CD4-positive, alpha-beta memory T cell (primary cell): ENCODE measurements around the gene MAK. TPM values are rescaled to one million over a fixed set of nuclear protein-coding genes. Genes with fewer than 3 reads are reported as not detected.
A peak's percentile ranks its signal among the peaks of the same experiment; 100 is the strongest.
"Not testable (repeated sequence)": the region's sequence is repeated elsewhere in the genome, so short reads cannot be mapped to it uniquely, and the experiment has no call there.

ENCODE experiments used
- CTCF ChIA-PET: fragments of 350-600 bp; sonication (Branson Sonifier 250); formaldehyde crosslinking; loops from one replicate; lab custom pipeline; 2021; ENCODE audit warnings: inconsistent platforms; ENCODE audit not compliant: partially characterized antibody; lab: Charles Lee
- POLR2A ChIA-PET: fragments of 350-600 bp; sonication (Branson Sonifier 250); formaldehyde crosslinking; loops from one replicate; lab custom pipeline; 2021; ENCODE audit not compliant: partially characterized antibody; lab: Charles Lee
- DNase-seq, 5 donors: peaks; one replicate each; pipeline versions ENCODE4 v3.0.0 to v3.0.0-alpha.2; 2020 to 2022; ENCODE audit warnings: mixed read lengths in 1 of 5
- H3K27ac ChIP-seq: one replicate; pipeline ENCODE4 v1.7.0; 2013; ENCODE audit warnings: low read depth, low read length
- H3K27me3 ChIP-seq: 2 replicates; pipeline ENCODE4 v1.7.0; 2013; ENCODE audit warnings: mild to moderate bottlenecking, low read length, moderate library complexity; ENCODE audit not compliant: insufficient read depth
- H3K36me3 ChIP-seq: 2 replicates; pipeline ENCODE4 v1.7.0; 2013; ENCODE audit warnings: mild to moderate bottlenecking, low read length, moderate library complexity; ENCODE audit not compliant: insufficient read depth
- H3K4me1 ChIP-seq: 2 replicates; pipeline ENCODE4 v1.7.0; 2013; ENCODE audit warnings: mild to moderate bottlenecking, low read length, moderate library complexity; ENCODE audit not compliant: insufficient read depth
- H3K4me3 ChIP-seq, 2 donors: one replicate each; pipeline ENCODE4 v1.7.0; 2013; ENCODE audit warnings: low read length in 2 of 2, mild to moderate bottlenecking in 1 of 2
- H3K9me3 ChIP-seq, 2 donors: one replicate each; pipeline ENCODE4 v1.7.0; 2013; ENCODE audit warnings: low read length in 2 of 2, control low read depth in 1 of 2; ENCODE audit not compliant: control insufficient read depth in 1 of 2
- H3K27ac Mint-ChIP-seq, 7 donors: one replicate each; pipeline ENCODE4 v1.8.0; 2020 to 2021; ENCODE audit warnings: mixed read lengths in 7 of 7, mild to moderate bottlenecking in 6 of 7, inconsistent platforms in 3 of 7, moderate library complexity in 3 of 7
- H3K27me3 Mint-ChIP-seq, 2 donors: one replicate each; pipeline ENCODE4 v1.8.0; 2020 to 2021; ENCODE audit warnings: mixed read lengths in 2 of 2
- H3K36me3 Mint-ChIP-seq, 2 donors: one replicate each; pipeline ENCODE4 v1.8.0; 2020 to 2021; ENCODE audit warnings: mixed read lengths in 2 of 2, inconsistent platforms in 1 of 2, mild to moderate bottlenecking in 1 of 2
- H3K4me1 Mint-ChIP-seq, 4 donors: one replicate each; pipeline ENCODE4 v1.8.0; 2020 to 2021; ENCODE audit warnings: mixed read lengths in 4 of 4, mild to moderate bottlenecking in 1 of 4
- H3K4me3 Mint-ChIP-seq, 8 donors: one replicate each; pipeline ENCODE4 v1.8.0; 2020 to 2021; ENCODE audit warnings: mixed read lengths in 8 of 8, mild to moderate bottlenecking in 7 of 8, moderate library complexity in 6 of 8, inconsistent platforms in 3 of 8
- H3K9me3 Mint-ChIP-seq, 8 donors: one replicate each; pipeline ENCODE4 v1.8.0; 2020 to 2021; ENCODE audit warnings: mixed read lengths in 8 of 8, mild to moderate bottlenecking in 5 of 8, inconsistent platforms in 3 of 8, moderate library complexity in 1 of 8
- intact Hi-C: fragments of 100-400 bp; cut with micrococcal nuclease; formaldehyde crosslinking; loops from one replicate; pipeline ENCODE4 v1.15.1; 2023
- polyA plus RNA-seq, 2 donors: library from polyadenylated mRNA; unstranded; fragments of 300-500 nt; fragmentation: Illumina TruSeq; gene quantifications; one replicate each; pipeline ENCODE4 v1.2.3, GENCODE V29; 2021
- total RNA-seq, 2 experiments: library from RNA; stranded (reverse); gene quantifications; one replicate each; pipeline ENCODE4 v1.2.3, GENCODE V29; 2021

The MAK gene, protein sequence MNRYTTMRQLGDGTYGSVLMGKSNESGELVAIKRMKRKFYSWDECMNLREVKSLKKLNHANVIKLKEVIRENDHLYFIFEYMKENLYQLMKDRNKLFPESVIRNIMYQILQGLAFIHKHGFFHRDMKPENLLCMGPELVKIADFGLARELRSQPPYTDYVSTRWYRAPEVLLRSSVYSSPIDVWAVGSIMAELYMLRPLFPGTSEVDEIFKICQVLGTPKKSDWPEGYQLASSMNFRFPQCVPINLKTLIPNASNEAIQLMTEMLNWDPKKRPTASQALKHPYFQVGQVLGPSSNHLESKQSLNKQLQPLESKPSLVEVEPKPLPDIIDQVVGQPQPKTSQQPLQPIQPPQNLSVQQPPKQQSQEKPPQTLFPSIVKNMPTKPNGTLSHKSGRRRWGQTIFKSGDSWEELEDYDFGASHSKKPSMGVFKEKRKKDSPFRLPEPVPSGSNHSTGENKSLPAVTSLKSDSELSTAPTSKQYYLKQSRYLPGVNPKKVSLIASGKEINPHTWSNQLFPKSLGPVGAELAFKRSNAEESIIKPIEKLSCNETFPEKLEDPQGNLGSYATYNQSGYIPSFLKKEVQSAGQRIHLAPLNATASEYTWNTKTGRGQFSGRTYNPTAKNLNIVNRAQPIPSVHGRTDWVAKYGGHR
- not detected for total RNA-seq
- under 1 TPM in 1 of 2 donors, not detected in 1; 0.14 TPM for polyA plus RNA-seq

DNA sequence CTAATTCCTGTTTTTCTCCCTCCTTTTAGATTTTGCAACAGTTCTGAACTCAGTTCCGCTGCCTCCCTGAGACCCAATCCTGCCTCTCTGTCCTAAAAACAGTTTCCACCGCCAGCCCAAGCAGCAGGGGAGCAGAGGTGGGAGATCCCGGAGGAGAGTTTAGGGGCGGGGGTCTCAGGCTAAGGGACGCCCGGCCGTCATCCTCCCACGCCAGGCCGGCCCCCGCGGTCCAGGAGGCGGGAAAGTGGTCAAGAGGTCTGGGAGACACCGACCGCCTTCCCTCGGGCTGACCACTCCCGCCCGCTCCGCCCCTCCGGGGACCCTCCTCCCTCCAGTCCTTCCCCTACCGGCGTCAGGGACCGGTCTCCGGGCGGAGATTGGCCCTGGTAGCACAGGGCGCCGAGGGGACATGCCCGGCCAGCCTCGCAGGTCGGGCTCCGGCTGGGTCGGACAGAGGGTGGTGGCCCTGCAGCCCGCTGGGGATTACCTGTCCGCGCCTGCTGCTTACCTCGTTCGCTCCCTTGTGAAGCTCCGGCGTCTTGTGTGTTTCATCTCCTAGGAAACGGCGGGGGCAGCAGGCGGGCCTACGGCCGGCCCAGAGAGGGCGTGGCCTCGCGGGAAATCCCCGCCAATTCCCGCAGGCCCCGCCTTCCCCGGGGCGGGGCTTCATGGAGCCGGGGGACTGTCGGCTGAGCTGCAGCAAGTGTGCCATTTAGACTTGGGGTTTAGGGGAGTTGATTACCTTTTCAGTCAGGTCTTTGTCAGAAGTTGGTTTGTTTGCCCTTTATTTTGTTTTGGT lies at the start of gene MAK:
TSS of gene MAK (minus strand) at position 545 of the 799 bp plus-strand sequence. CDS start 7,891 bp downstream, outside the sequence.
- peaks cover 37 to 51% of the 10 kb centered on the region in 2 donors for H3K27me3 Mint-ChIP-seq
- peak within 1 kb of the TSS; percentile 5 to 44 for H3K4me3 ChIP-seq

DNA sequence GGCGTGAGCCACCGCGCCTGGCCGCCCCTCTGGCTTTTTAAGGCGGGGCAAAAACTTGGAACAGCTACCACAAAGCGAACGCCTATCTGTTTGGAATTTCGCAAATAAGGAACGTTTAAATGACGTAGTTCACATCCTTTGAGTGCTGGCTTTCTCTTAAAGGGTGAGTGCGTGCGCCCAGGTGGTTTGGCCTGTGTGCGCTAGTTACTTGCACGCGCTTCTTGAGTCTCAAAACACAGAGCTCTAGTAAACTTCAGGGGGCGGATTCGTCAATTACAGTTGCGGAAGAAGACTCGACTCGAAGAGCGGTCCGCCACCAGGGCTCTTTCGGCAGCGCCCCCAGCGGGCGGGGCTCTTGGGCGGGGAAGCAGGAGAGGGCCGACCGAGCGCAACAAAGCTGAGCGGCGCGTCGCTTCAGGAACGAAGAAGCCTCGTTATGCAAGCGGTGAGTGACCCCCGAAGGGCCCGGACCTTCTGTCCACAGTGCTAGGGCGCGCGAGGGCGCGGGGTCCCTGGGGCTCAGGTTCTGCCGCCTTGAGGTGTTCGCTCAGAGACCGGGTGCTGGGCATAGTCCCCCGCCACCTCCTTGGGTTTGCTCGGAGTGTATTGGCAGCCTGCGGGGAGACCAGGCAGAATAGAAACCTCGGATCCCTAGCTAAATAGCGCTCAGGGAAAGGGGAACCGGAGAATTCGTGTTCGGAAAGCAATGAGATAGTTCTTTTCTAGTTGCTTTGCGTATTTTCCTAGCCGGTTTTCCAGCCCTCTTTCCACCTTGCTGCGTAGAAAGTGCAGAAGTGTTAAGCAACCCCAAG lies 48.6 kb upstream of the MAK start, which contains the start of gene SYCP2L:
TSS of gene SYCP2L (plus strand) at position 362 of the 812 bp plus-strand sequence. CDS start at position 437, 75 bp downstream.
- POLR2A ChIA-PET = no interaction called here
- peaks cover 0 to 32% (median 4%) of the 10 kb centered on the region in 8 donors for H3K9me3 Mint-ChIP-seq
- peak within 1 kb of the TSS in 7 of 8 donors; percentile 15 to 83 (median 59) for H3K4me3 Mint-ChIP-seq
- H3K4me1 Mint-ChIP-seq = peaks cover 4 to 27% (median 12%) of the 10 kb centered on the region in 4 donors
- CTCF ChIA-PET = interaction anchor here (0.6 to 1.2 kb wide), 2 partner anchors 9 to 86 kb away, joined by 3 read pairs; no protein-coding TSS in a partner anchor
- no peak within 1 kb of the TSS for H3K4me3 ChIP-seq
- peaks cover 50 to 52% of the 10 kb centered on the region in 2 donors for H3K27me3 Mint-ChIP-seq
- H3K36me3 Mint-ChIP-seq = no peaks in the 10 kb centered on the region
- H3K36me3 ChIP-seq = no peaks in the 10 kb centered on the region
- H3K9me3 ChIP-seq = no peaks in the 10 kb centered on the region
- intact Hi-C loops = no loop called here
- H3K4me1 ChIP-seq = peaks cover 4% of the 10 kb centered on the region
- peaks cover 9% of the 10 kb centered on the region for H3K27me3 ChIP-seq
- peak in 1 of 5 donors; percentile 10 for DNase-seq
- H3K27ac ChIP-seq = no peak within 1 kb of the TSS
- H3K27ac Mint-ChIP-seq = no peak within 1 kb of the TSS

More for the DNA sequence above, at the start of gene MAK:
- POLR2A ChIA-PET = interaction anchor here (0.8 to 1.2 kb wide), 2 partner anchors 116 to 144 kb away, joined by 4 read pairs; partner anchors contain the start of genes C6orf52, PAK1IP1 and TMEM14C
- H3K4me3 Mint-ChIP-seq = peak within 1 kb of the TSS; percentile 79 to 92 (median 84)
- DNase-seq = peak; percentile 89 to 91 (median 90)
- peaks cover 7 to 26% (median 20%) of the 10 kb centered on the region in 4 donors for H3K4me1 Mint-ChIP-seq
- H3K36me3 Mint-ChIP-seq = no peaks in the 10 kb centered on the region
- intact Hi-C loops = loop anchor here (1.0 to 5.0 kb wide), 5 partner anchors 91 to 1174 kb away; partner anchors contain the start of genes C6orf52, HIVEP1, PAK1IP1 and SMIM13
- peaks cover 25% of the 10 kb centered on the region for H3K4me1 ChIP-seq
- CTCF ChIA-PET = no interaction called here
- H3K27me3 ChIP-seq = peaks cover 41% of the 10 kb centered on the region
- H3K36me3 ChIP-seq = no peaks in the 10 kb centered on the region
- peaks cover 0 to 17% (median 3%) of the 10 kb centered on the region in 8 donors for H3K9me3 Mint-ChIP-seq
- peak within 1 kb of the TSS; percentile 36 to 90 (median 82) for H3K27ac Mint-ChIP-seq
- H3K9me3 ChIP-seq = no peaks in the 10 kb centered on the region
- peak within 1 kb of the TSS; percentile 22 for H3K27ac ChIP-seq

DNA sequence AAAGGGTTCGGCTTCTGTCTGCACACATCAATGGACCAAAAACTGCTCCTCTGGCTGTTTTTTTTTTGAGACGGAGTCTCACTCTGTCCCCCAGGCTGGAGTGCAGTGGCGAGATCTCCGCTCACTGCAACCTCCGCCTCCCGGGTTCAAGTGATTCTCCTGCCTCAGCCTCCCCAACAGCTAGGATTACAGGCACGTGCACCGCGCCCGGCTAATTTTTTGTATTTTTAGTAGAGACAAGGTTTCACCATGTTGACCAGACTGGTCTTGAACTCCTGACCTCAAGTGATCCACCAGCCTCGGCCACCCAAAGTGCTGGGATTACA lies 48.0 kb upstream of the MAK start:
- CTCF ChIA-PET = interaction anchor here (0.6 kb wide), 1 partner anchor 85 kb away, joined by 3 read pairs; no protein-coding TSS in a partner anchor
- H3K9me3 ChIP-seq, DNase-seq, H3K27ac ChIP-seq, H3K4me1 ChIP-seq, H3K27me3 ChIP-seq, H3K27ac Mint-ChIP-seq, intact Hi-C loops, H3K36me3 ChIP-seq, H3K36me3 Mint-ChIP-seq, H3K4me3 ChIP-seq, POLR2A ChIA-PET: not testable (repeated sequence)
- peaks cover 0 to 27% (median 4%) of the 10 kb centered on the region in 8 donors for H3K9me3 Mint-ChIP-seq
- H3K4me1 Mint-ChIP-seq = peaks cover 6 to 27% (median 12%) of the 10 kb centered on the region in 4 donors
- peaks cover 45 to 56% of the 10 kb centered on the region in 2 donors for H3K27me3 Mint-ChIP-seq
- H3K4me3 Mint-ChIP-seq = peak overlapping the region in 4 of 8 donors; percentile 58 to 83 (median 75)

DNA sequence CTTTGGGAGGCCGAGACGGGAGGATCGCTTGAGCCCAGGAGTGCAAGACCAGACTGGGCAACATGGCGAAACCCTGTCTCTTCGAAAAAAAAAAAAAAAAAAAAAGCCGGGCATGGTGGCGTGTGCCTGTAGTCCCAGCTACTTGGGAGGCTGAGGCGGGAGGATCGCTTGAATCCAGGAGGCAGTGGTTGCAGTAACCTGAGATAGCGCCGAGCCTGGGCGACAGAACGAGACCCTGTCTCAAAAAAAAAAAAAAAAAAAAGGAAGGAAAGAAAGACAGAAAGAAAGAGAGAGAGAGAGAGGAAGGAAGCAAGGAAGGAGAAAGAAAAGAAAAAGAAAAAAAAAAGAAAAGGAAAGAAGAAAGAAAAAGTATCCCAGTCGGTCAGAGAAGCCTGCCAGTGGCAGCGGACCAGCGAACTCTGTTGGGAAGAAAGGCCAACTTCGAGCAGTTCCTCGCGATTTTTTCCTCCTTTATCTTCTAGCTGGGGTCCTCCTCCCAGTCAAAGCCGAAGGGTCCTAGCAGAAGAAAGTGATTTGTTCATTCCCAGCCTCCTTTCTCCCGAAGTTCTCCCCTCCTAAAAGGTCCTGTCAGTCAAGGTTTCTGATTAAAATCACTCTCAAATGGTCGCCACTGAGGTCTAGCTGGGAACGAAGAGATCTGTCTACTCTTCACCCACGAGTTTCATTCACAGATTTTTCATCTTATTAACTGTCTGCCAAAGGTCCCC lies 46.1 kb upstream of the MAK start:
- intact Hi-C loops = no loop called here
- Histone ChIP-seq H3K9me3 (no peaks in the 10 kb centered on the region), H3K36me3 (no peaks in the 10 kb centered on the region), H3K4me1 (peaks cover 4% of the 10 kb centered on the region), H3K4me3 (no peak overlapping the region), H3K27ac (no peak overlapping the region), H3K27me3 (peaks cover 12% of the 10 kb centered on the region)
- no peak for DNase-seq
- peaks cover 7 to 27% (median 13%) of the 10 kb centered on the region in 4 donors for H3K4me1 Mint-ChIP-seq
- H3K9me3 Mint-ChIP-seq = peaks cover 0 to 15% (median 3%) of the 10 kb centered on the region in 8 donors
- POLR2A ChIA-PET = no interaction called here
- peak overlapping the region in 1 of 8 donors; percentile 31 for H3K4me3 Mint-ChIP-seq
- no peaks in the 10 kb centered on the region for H3K36me3 Mint-ChIP-seq
- peaks cover 45 to 61% of the 10 kb centered on the region in 2 donors for H3K27me3 Mint-ChIP-seq
- H3K27ac Mint-ChIP-seq = no peak overlapping the region
- CTCF ChIA-PET = interaction anchor here (0.7 kb wide), 1 partner anchor 416 kb away, joined by 3 read pairs; no protein-coding TSS in a partner anchor

DNA sequence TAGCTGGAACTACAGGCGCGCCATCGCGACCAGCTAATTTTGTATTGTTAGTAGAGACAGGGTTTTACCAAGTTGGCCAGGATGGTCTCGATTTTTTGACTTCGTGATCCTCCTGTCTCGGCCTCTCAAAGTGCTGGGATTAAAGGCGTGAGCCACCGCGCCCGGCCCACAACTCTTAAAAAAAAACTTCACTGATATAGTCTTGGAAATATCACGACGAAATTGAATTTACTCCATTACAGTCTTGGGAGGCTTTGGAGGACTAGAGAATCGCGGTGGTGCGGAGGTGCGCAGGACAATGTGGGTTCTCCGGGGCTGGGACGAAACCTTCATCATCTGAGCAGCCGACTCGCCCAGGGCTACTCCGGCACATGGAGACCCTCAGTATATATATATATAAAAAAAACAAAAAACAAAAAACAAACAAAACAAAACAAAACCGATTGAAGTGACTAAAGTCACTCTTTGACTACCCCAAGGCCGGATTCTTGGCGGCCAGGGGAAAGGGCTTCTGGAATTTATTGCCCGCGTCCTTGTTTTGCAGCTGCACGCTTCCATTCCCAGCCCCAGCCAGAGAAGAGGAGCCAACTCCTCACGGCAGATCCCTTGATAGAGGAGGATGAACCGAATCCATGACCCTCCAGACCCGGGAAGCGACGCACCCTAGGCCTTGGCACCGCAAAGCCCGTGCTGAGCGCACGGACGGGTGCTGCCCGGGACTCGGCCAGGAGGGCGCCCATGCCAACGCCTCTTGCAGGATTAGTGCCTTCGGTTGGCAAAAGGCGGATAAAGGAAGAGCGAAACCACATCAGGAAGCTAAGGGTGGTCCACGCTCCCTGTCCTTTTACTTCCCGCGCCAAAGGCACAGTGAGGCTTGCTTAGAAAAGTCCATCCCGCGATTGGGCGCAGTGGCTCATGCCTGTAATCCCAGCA lies 45.2 kb upstream of the MAK start:
- intact Hi-C loops = no loop called here
- H3K4me3 Mint-ChIP-seq = peak overlapping the region in 2 of 8 donors; percentile 7 to 13
- H3K27me3 ChIP-seq = peaks cover 17% of the 10 kb centered on the region

More for the DNA sequence above, 45.2 kb upstream of the MAK start:
- H3K9me3 ChIP-seq = no peaks in the 10 kb centered on the region
- Mint-ChIP-seq H3K36me3 (no peaks in the 10 kb centered on the region), H3K27me3 (peaks cover 40 to 56% of the 10 kb centered on the region in 2 donors), H3K4me1 (peaks cover 7 to 27% (median 13%) of the 10 kb centered on the region in 4 donors), H3K27ac (no peak overlapping the region), H3K9me3 (peaks cover 0 to 11% (median 3%) of the 10 kb centered on the region in 8 donors)
- DNase-seq = no peak
- peaks cover 4% of the 10 kb centered on the region for H3K4me1 ChIP-seq
- ChIA-PET CTCF (no interaction called here), POLR2A (no interaction called here)
- H3K36me3 ChIP-seq = no peaks in the 10 kb centered on the region
- no peak overlapping the region for H3K4me3 ChIP-seq
- no peak overlapping the region for H3K27ac ChIP-seq
